Ovary (tissue), 9 donors: Measurements from ENCODE around the gene PTPRN2. TPM values are rescaled to one million over a fixed set of nuclear protein-coding genes. Genes with fewer than 3 reads are reported as not detected.
"Not testable (repeated sequence)": the region's sequence is repeated elsewhere in the genome, so short reads cannot be mapped to it uniquely, and the experiment has no call there.

Experiments
- DNase-seq, 5 donors: peaks; one replicate each; pipeline ENCODE4 v3.0.0-alpha.2; 2019 to 2020
- H3K27ac ChIP-seq, 2 donors: fragments of 200-600 bp; one replicate each; pipeline versions ENCODE4 v1.5.1 to v1.8.0; 2019 to 2022
- H3K27me3 ChIP-seq: fragments of 200-600 bp; one replicate; pipeline ENCODE4 v1.8.0; 2022
- H3K36me3 ChIP-seq: fragments of 200-600 bp; sonication (generic); one replicate; pipeline ENCODE4 v1.5.1; 2019
- H3K4me1 ChIP-seq: one replicate; pipeline ENCODE4 v1.8.1; 2013; ENCODE audit warnings: mild to moderate bottlenecking, moderate library complexity; ENCODE audit not compliant: insufficient read depth
- H3K4me3 ChIP-seq: fragments of 200-600 bp; sonication (generic); one replicate; pipeline ENCODE4 v1.5.1; 2017
- H3K9me3 ChIP-seq, 2 donors: fragments of 200-600 bp in 1 of 2; sonication (generic) in 1 of 2; one replicate each; pipeline versions ENCODE4 v1.5.1 to v1.8.1; 2013 to 2019; ENCODE audit warnings: mild to moderate bottlenecking in 1 of 2, moderate library complexity in 1 of 2
- CTCF ChIP-seq, 3 donors: fragments of 450-650 bp in 2 of 3; fragments of 200-600 bp in 1 of 3; IDR thresholded peaks; one replicate each; pipeline versions ENCODE4 v1.5.1 to v1.8.0; 2016 to 2022; ENCODE audit warnings: antibody characterized with exemption in 3 of 3, mild to moderate bottlenecking in 1 of 3
- EP300 ChIP-seq: sonication (generic); formaldehyde crosslinking; IDR thresholded peaks from one replicate; pipeline ENCODE4 v1.6.1; 2017; ENCODE audit warnings: antibody characterized with exemption
- POLR2A ChIP-seq: fragments of 450-650 bp; IDR thresholded peaks from one replicate; pipeline ENCODE4 v1.6.1; 2017; ENCODE audit warnings: antibody characterized with exemption, mild to moderate bottlenecking, moderate library complexity
- WGBS, 3 donors: extraction: QIAGEN DNeasy Blood & Tissue Kit in 1 of 3; methylation state at CpG; one replicate each; pipeline versions ENCODE4 v1.1.5 to v1.1.7; 2013 to 2017; 5-methylcytosine and 5-hydroxymethylcytosine counted together
- intact Hi-C, 4 donors: fragments of 100-400 bp; cut with DNase I; formaldehyde crosslinking; loops; one replicate each; pipeline versions ENCODE4 v1.11.0 to v1.15.1; 2022 to 2023
- polyA plus RNA-seq, 2 donors: library from polyadenylated mRNA; stranded (reverse); fragments of 200-250 nt in 1 of 2; fragments of 350-450 nt in 1 of 2; fragmentation: Illumina TruSeq in 1 of 2; extraction: RNeasy Lipid Tissue Mini Kit (QIAGEN cat#74804) in 1 of 2; gene quantifications; one replicate each; pipeline ENCODE4 v1.2.3, GENCODE V29; 2013 to 2014
- total RNA-seq, 7 donors: library from RNA; depleted of rRNA in 2 of 7; stranded (reverse); fragments of >200 nt in 2 of 7; fragmentation: NEBNext Ultra II Directional in 3 of 7; extraction: Animal tissue kit (Norgen Biotek cat#: 25700) in 3 of 7; gene quantifications; one replicate each; pipeline versions ENCODE4 v1.1.0 to v1.2.4, GENCODE V29; 2016 to 2023
- donor health status: DM: no; HTN: no; CAD: no; lungs with moderate emphysema.
- donor health status: DM: no; HTN: no; CAD: no.
- donor health status: Bipolar disorder and iron deficiency.
- donor health status: DM: yes; HTN: yes; CAD: no.
- donor health status: DM: no; HTN: no; CAD: no.
- donor health status: DM: yes; HTN: yes; CAD: no.

Gene PTPRN2
- total and polyA plus RNA-seq, 9 donors = 3.5 to 11.1 (median 5.9) TPM

DNA sequence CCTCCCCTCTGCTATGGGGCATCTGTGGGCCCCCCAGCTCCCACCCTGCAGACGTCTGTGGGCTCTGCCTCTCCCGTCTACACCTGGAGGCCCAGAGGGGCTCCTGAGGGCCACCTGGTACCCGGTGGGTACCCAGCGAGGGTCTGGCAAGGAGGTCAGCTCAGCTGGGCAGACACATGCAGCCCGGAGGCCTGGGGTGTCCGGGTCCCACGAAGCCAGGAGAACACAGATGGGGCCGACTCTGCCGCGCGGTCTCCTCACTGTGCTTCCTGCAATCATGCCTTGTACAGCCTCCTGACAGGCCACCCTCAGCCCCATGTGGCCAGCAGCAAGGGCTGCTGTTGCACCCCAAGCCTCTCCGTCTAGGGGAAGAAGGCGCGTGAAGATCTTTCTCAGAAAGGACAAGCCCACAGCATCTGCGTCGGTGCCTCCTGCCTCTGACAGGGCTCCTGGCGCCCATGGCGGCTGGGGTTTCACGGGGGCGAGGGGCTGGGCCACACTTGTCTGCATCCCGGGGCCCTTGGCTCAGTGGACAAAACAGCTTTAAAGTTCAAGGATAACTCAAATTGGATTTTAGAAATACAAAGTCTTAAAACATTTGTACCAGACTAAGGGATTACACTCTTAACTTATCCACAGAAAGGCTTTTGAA is 859.5 kb downstream of the PTPRN2 start:
- Histone ChIP-seq H3K4me3 (no peak overlapping the region), H3K27me3 (no peaks in the 10 kb centered on the region), H3K36me3 (no peaks in the 10 kb centered on the region), H3K4me1 (no peaks in the 10 kb centered on the region), H3K27ac (no peak overlapping the region), H3K9me3 (no peaks in the 10 kb centered on the region)
- DNase-seq = no peak
- TF ChIP-seq EP300 = no peak
- no peak for TF ChIP-seq CTCF (IDR thresholded peaks at IDR 0.05)
- no peak for TF ChIP-seq POLR2A
- WGBS, 3 donors = 72 to 77% (median 77%) methylated on average over 21 of the region's 21 CpGs
- intact Hi-C loops = no loop called here

DNA sequence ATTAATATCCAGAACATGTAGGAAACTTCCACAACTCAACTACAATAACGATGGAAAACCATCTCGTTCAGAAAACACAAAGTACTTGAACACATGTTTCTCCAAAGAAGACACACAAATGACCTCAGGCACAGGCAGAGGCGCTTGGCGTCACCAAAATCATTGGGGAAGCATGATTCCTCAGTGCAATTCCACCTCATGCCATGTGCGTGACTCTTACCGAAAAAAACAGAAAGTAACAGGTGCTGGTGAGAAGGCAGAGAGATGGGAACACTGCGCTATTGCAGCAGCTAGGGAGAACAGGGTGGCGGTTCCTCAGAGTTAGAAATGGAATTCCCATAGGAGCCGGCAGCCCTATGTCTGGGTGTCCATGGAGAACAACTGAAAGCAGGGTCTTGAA is 860.9 kb downstream of the PTPRN2 start:
- WGBS, 3 donors = 87 to 91% (median 90%) methylated on average over 9 of the region's 9 CpGs
- Histone ChIP-seq H3K4me1 (no peaks in the 10 kb centered on the region), H3K4me3 (no peak overlapping the region), H3K27ac (no peak overlapping the region), H3K36me3 (no peaks in the 10 kb centered on the region), H3K9me3 (no peaks in the 10 kb centered on the region), H3K27me3 (no peaks in the 10 kb centered on the region)
- intact Hi-C loops = no loop called here
- no peak for TF ChIP-seq EP300
- DNase-seq = no peak

DNA sequence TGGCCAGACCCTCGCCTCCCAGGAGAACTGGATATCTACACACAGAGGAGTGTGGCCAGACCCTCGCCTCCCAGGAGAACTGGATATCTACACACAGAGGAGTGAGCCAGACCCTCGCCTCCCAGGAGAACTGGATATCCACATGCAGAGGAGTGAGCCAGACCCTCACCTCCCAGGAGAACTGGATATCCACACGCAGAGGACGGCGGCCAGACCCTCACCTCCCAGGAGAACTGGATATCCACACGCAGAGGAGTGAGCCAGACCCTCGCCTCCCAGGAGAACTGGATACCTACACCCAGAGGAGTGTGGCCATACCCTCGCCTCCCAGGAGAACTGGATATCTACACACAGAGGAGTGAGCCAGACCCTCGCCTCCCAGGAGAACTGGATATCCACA is 862.3 kb downstream of the PTPRN2 start:
- H3K27me3 ChIP-seq, DNase-seq, intact Hi-C loops, H3K27ac ChIP-seq, H3K9me3 ChIP-seq, H3K4me3 ChIP-seq, H3K36me3 ChIP-seq, H3K4me1 ChIP-seq: not testable (repeated sequence)
- WGBS, 3 donors = 37 to 54% (median 54%) methylated on average over 9 to 10 of the region's 10 CpGs

DNA sequence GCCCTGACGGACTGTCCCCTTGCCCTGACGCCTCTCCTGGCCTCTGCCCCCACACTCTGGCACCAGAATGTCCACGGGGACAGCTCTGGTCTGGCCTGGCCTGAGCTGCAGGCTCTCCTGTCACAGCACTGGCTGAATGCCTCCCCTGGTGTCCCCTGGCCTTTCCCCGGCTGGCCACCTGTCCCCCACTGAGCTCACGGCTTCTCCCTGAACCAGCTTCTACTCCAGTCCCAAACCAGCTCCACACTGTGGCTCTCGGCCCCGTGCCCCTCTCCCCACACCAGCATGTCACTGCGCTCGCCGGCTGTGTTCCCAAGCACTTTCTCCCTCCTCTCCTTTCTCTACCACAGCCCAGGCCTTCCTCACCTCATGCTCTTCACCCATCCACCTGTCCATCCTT is 864.4 kb downstream of the PTPRN2 start:
- WGBS, 3 donors = 76 to 78% (median 76%) methylated on average over 10 of the region's 10 CpGs

GRCh38 chr7:157722137-157723060 is 865.2 kb downstream of the PTPRN2 start:
- H3K4me1 ChIP-seq = no peaks in the 10 kb centered on the region
- H3K4me3 ChIP-seq = no peak overlapping the region
- WGBS, 3 donors = 81 to 87% (median 86%) methylated on average over 29 to 32 of the region's 32 CpGs
- H3K27ac ChIP-seq = no peak overlapping the region
- H3K36me3 ChIP-seq = no peaks in the 10 kb centered on the region
- H3K27me3 ChIP-seq = no peaks in the 10 kb centered on the region
- intact Hi-C loops = no loop called here
- no peak for DNase-seq
- H3K9me3 ChIP-seq = no peaks in the 10 kb centered on the region
- no peak for TF ChIP-seq CTCF (IDR thresholded peaks at IDR 0.05)
- TF ChIP-seq POLR2A = no peak

More for the DNA sequence above, 864.4 kb downstream of the PTPRN2 start:
- Histone ChIP-seq H3K36me3 (no peaks in the 10 kb centered on the region), H3K27me3 (no peaks in the 10 kb centered on the region), H3K4me3 (no peak overlapping the region), H3K9me3 (no peaks in the 10 kb centered on the region), H3K27ac (no peak overlapping the region), H3K4me1 (no peaks in the 10 kb centered on the region)
- TF ChIP-seq EP300 (no peak), POLR2A (no peak), CTCF (IDR thresholded peaks at IDR 0.05) (no peak)
- DNase-seq = no peak
- intact Hi-C loops = no loop called here
